SHP77 treated with DMSO at 0.1 percent for 48 hours (cell line): Measurements from ENCODE around the gene USF3.

Source experiments
- DNase-seq: peaks from one replicate; lab custom pipeline; 2025; lab: John Stamatoyannopoulos, UW

Gene USF3, protein sequence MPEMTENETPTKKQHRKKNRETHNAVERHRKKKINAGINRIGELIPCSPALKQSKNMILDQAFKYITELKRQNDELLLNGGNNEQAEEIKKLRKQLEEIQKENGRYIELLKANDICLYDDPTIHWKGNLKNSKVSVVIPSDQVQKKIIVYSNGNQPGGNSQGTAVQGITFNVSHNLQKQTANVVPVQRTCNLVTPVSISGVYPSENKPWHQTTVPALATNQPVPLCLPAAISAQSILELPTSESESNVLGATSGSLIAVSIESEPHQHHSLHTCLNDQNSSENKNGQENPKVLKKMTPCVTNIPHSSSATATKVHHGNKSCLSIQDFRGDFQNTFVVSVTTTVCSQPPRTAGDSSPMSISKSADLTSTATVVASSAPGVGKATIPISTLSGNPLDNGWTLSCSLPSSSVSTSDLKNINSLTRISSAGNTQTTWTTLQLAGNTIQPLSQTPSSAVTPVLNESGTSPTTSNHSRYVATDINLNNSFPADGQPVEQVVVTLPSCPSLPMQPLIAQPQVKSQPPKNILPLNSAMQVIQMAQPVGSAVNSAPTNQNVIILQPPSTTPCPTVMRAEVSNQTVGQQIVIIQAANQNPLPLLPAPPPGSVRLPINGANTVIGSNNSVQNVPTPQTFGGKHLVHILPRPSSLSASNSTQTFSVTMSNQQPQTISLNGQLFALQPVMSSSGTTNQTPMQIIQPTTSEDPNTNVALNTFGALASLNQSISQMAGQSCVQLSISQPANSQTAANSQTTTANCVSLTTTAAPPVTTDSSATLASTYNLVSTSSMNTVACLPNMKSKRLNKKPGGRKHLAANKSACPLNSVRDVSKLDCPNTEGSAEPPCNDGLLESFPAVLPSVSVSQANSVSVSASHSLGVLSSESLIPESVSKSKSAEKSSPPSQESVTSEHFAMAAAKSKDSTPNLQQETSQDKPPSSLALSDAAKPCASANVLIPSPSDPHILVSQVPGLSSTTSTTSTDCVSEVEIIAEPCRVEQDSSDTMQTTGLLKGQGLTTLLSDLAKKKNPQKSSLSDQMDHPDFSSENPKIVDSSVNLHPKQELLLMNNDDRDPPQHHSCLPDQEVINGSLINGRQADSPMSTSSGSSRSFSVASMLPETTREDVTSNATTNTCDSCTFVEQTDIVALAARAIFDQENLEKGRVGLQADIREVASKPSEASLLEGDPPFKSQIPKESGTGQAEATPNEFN (N-terminal part only)

GRCh38 chr3:113695786-113696645 is at the start of gene USF3:
USF3 (minus strand) TSS chr3:113696642; CDS start chr3:113674878, 21,764 bp downstream.
- peak; percentile 35 for DNase-seq

GRCh38 chr3:113745756-113746547 is 49.5 kb upstream of the USF3 start, which contains the start of gene NAA50:
NAA50 (minus strand) TSS chr3:113746249; CDS start chr3:113745949, 300 bp downstream.
- DNase-seq = peak; percentile 81

- DNase-seq = peak; percentile 77
Observed at GRCh38 chr3:113744941-113745755, 48.7 kb upstream of the USF3 start.

DNA sequence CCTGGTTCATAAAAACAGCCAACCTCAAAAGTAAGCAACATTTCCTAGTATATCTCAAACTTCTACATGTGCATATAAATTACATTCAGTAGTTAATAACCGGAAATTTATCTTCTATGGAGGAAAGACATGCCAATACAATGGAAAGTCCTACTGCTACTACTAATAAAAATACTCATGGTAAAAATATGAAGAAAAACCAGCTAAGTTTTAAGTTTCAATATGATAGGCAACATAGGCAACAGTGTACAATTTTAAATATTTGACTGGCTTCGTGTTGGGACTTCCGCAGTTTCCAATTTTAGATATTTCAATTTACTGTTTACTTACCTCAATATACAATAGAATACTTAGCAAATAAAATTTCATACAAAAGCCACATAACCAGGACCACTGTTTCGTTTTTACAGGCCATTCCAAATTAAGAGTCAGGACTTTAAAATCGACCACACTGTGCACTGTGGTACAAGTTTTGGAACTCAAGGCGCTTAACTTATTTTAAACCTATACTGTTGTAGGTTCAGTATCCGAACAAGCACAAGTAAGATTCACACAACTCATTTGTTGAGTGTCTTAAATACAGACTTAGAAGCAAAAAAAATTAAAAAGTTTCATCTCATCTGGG is 46.7 kb upstream of the USF3 start:
- no peak for DNase-seq

- DNase-seq = no peak
Observed at GRCh38 chr3:113741620-113742019, 45.2 kb upstream of the USF3 start.

DNA sequence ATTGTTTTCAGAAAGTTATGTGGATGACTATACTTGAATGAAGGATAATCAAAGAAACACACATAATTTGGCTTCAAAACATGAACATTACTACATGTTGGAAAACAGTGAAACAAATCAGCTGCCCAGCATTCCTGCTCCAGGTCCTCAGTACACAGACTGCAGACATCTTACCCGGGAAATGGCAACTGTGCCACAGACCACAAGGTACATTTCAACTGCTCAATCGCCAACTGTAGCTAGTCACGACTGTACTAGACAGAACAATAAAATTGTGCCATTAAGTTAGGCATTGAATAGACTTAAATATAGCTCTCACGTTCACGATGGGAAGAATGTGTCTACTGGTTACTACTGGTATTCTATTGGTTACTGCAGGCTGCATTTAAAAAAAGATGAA is 44.6 kb upstream of the USF3 start:
- DNase-seq = no peak

GRCh38 chr3:113736548-113737089 is 40.2 kb upstream of the USF3 start:
- DNase-seq = no peak

GRCh38 chr3:113731694-113732093 is 35.3 kb upstream of the USF3 start:
- no peak for DNase-seq

GRCh38 chr3:113730550-113730949 is 34.1 kb upstream of the USF3 start:
- no peak for DNase-seq

- DNase-seq = no peak
Observed at GRCh38 chr3:113728661-113729060, 32.2 kb upstream of the USF3 start.

DNA sequence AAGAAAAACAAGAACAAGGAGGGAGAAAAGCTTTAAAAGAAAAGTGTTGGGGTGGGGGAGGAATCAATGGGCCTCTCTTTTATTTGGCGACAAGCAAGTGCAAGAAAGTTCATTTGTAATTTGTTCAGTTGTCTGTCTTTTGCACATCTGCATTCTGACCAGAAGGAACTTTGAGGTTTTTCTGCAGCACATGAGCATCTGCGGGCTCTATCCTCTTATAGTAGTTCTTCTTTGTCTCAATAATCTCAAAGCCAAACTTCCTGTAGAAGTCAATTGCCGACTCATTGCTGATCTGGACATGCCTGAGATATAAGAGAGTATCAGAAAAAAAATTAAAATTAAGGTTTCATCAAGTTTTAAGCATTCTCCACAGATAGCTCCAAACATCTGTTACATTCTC is 25.2 kb upstream of the USF3 start:
- DNase-seq = no peak

- no peak for DNase-seq
Observed at GRCh38 chr3:113719758-113720157, 23.3 kb upstream of the USF3 start.

- no peak for DNase-seq
Observed at GRCh38 chr3:113719294-113719693, 22.9 kb upstream of the USF3 start.

- no peak for DNase-seq
Observed at GRCh38 chr3:113717818-113718217, 21.4 kb upstream of the USF3 start.

DNA sequence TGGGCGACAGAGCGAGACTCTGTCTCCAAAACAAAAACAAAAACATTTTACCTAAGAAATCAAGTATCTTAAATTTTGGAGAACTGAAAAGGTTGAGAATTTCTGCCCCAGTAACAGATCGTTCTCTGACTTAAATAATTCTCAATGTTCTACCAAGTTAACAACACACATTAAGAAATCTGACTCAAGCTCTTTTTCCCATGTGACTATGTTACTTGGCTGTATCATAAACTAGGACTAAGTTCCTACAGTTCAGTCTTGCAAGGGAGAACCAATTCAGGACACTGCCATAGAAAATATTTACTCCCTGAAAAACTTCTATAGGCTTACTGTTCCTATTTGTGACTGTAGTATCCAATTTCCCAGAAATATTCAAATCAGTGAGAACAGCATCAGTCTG is 20.9 kb upstream of the USF3 start:
- DNase-seq = no peak

DNA sequence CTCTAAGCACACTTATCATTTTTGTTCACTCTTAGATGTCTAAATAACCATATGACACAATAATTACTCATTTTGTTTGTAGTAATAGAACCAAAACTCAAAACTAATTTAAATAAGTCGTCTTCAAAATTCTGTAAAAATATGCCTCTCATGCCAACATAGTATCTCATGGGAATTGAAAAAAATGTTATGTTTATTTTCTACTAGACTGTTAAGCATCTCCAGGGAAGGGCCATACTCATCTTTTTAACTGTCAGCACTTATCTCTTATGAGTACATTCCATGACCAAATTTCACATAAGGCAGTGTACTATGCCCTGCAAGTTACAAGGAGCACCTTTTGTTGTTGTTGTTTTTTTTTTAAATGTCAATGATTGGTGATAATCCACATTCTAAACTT is 18.3 kb upstream of the USF3 start:
- DNase-seq = no peak

DNA sequence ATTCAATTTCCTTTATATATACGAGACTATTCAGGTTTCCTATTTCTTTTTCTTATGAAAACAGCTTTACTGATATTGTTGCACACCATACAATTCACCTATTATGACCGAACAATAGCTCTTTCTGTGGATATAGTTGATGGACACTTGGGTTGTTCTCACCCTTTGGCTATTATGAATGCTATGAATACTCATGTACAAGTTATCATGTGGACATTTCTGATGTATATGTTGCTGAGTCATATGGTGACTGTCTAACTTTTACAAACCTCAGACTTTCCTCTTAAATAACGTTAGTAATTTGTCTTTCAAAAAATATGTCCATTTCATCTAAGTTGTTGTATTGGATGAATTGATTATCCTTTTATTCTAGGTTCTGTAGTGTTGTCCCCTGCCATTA is 15.7 kb upstream of the USF3 start:
- DNase-seq = no peak

- DNase-seq = no peak
Observed at GRCh38 chr3:113707835-113708234, 11.4 kb upstream of the USF3 start.

DNA sequence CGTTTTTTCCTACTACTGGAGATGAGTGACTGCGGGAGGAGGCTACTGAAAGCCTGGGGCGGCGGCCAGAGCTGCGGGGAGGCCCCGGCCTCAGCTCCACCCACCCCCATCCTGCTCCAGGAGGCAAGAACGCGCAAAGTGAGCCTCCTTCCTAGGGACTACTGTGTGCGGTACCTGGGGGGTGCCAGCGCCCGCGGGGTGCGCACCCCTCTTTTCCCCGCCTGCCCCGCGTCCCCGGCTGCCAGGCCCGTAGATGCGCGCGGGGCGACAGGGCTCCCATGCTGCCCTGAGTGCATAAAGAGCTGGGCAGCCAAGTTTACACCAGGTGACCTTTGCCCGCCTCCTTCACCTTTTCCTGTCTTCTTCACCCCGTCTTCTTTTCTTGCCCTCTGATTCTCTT is 2.5 kb upstream of the USF3 start:
- no peak for DNase-seq
